NCI-H2107 (cell line): ENCODE results near the gene ZNF816.
"Not testable (repeated sequence)": the region's sequence is repeated elsewhere in the genome, so short reads cannot be mapped to it uniquely, and the experiment has no call there.

Experiments
- DNase-seq: peaks from one replicate; lab custom pipeline; 2025; lab: John Stamatoyannopoulos, UW

ZNF816 gene

DNA sequence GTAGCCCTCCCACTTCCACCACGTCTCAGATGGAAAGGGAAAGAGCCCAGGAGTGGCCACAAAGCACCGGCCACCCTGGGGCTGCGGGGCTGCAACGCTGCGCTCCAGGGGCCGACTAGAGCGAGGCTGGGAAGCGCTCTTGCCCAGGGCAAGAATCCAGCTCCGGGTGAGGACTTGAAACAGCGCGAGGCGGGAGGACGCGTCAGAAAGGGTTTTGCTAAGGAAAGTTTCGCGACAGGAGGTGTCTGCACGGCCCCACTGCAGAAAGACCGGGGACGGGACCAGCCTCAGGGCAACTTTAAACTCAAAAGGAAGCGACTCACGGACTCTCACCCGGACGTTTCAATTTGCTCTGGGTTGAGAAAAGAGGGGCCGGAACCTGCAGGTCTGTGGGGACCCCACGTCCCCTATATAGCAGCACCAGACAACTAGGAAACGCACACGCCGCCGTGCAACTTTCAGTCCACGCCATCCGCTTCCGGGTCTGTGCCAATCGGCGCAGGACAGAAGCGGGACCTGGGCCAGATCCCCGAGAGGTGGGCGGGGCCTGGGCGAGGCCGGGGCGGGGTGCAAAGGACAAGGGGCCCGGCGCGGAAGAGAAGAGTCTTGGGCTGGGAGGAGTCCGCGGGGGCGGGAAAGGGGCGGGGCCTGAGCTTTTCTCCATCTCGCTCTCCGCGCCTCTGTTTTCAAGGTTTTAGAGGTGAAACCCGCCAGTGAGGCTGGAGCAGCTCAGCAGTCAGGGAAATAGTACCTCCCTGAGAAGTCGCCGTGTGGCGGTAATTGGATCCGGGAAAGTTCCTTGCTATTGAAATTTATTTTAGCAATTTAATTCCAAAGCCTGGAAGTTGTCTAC lies at the start of gene ZNF816:
Gene ZNF816, minus strand, starts transcription at position 488 of the 853 bp plus-strand sequence. CDS start 6,792 bp downstream, outside the sequence.
- peak; percentile 62 for DNase-seq

DNA sequence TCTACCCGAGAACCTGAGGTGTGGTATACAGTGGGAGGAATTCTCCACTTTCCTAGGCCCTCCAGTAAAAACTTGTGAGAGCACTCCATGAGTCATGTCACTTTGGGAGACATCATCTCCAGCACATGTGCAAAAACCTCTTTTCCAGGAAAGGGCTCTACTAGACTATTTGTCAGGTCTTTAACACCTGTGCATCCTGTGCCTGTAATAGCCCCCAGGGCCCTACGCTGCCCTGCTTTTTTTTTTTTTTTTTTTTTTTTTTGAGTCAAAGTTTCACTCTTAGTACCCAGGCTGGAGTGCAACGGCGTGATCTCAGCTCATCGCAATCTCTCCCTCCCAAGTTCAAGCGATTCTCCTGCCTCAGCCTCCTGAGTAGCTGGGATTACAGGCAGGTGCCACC lies 49.3 kb upstream of the ZNF816 start:
- no peak for DNase-seq

DNA sequence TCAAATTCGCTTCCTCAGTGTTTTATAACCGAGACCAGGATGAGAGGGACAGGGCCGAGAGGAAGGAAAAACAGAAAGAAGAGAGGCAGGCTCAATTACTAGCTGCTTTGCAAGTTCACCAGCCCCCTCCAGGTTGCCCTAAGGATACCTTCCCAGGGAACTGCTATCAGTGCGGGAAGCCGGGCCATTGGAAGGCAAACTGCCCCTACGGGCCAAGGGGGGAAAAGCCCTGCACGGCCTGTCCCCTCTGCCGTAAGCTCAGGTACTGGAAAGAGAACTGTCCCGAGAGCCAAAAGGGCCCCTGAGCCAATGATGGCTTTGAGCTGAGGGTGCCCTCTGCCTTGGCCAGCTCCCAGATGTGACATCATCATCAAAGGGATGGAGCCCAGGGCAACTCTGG lies 47.8 kb upstream of the ZNF816 start:
- no peak for DNase-seq

DNA sequence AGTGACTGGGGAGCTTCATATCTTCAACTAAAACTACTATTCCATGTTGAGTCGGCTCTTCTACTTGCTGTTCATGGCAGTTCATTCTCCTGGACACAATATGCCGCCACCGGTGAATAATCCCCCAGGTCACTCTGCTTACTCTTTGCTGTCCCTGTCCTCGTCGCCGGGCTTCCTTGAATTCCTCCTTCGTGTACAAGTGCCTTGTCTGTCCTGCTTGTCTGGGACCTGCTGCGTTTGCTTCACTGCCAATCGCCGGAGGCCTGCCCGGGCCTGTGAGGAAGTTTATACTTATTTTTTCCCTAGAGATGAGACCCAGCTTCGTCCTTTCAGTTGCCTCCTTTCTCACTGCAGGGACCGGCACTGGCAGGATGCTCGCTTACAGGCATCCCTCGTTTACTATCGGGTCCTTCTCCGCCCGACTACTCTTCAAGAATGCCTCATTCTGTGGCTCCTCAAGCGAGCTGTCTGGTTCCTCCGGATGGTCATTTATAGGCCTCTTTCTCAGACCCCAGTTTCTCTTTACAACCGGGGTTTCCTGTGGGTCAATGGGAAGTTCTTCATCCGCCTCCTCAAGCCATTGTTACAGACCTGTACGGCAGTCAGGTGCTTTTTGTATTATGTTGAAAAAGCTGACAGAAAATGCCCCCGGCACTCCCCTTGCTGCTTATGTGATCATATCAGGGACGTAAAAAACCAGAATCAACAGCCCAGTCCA lies 45.5 kb upstream of the ZNF816 start:
- DNase-seq: no peak

DNA sequence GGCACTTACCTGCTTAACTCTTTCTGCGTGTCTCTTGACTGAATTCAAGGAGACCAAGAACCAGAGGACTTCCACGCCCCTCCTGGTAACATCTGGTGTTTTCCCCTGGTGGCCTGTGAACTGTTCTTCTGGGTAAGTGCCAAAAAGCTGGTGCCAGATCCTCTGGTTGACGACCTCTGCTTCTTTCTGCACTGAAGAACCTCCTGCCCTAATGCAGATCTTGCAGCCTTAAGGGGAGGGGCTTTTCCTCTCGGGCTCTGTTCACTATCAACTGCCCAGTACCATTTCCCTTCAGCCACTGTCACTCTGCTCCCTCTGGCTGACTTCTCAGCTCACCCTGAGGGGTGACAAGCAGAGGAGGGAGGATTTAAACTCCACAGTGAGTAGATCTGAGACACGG lies 44.9 kb upstream of the ZNF816 start:
- no peak for DNase-seq

DNA sequence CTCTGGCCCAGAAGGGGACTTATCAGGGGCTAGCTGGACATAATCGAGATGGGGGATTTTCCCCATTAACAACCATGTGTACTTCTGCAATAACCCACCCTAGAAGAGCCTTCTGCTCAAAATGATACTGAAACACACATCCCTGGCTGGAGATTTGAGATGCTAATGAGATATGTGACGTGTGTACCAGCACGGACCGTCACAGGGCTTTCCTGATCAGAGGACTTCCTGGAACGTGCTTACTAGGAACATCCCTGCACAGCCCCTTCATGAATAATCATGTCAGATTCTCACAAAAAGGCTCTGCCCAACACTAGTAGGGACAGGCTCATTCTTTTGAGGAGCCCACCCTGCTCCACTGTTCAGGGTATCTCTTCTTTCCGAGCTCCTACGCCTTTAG lies 44.5 kb upstream of the ZNF816 start:
- no peak for DNase-seq

DNA sequence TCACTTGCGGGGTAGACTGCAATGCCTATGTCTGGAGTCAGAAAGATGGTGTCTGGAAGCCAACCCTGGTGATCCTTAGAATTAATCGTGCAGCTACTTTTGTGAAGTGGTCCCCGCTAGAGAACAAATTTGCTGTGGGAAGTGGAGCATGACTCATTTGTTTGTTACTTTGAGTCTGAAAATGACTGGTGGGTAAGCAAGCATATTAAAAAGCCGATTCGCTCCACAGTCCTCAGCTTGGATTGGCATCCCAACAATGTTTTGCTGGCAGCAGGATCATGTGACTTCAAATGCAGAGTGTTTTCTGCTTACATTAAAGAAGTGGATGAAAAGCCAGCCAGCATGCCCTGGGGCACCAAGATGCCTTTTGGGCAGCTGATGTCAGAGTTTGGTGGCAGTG lies 41.6 kb upstream of the ZNF816 start:
- DNase-seq: no peak

DNA sequence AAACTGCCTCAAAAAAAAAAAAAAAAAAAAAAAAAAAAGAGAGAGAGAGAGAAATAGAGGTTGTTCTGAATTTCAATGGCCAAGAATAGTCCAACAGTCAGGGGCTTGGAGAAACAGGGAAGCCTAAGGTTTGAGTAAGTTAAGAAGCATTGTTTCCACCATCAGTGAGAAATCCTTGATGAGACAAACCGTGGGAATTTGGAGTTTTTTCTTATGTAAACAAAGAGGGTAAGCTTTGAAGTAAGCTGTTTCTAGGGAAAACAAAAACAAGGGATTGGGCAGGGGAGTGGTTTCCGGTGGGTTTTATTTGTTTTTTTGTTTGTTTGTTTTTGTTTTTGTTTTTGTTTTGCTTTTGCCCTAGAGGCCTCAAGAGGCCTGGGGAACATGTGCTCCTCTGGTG lies 39.8 kb upstream of the ZNF816 start:
- DNase-seq: no peak

DNA sequence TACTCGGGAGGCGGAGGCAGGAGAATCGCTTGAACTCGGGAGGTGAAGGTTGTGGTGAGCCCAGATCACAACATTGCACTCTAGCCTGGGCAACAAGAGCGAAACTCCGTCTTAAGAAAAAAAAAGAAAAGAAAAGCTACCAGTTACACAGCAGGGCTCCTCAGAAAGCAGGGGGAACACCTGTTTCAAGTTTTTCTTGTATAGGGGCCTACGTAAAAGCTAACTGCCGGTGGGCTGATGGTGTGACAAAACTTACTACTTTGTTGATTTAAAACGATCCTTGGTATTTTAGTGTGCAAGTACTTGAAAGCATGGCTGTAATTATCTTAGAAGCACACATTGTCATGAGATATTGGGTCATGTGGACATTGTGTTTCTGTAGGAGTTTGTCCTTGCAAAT lies 35.3 kb upstream of the ZNF816 start:
- no peak for DNase-seq

DNA sequence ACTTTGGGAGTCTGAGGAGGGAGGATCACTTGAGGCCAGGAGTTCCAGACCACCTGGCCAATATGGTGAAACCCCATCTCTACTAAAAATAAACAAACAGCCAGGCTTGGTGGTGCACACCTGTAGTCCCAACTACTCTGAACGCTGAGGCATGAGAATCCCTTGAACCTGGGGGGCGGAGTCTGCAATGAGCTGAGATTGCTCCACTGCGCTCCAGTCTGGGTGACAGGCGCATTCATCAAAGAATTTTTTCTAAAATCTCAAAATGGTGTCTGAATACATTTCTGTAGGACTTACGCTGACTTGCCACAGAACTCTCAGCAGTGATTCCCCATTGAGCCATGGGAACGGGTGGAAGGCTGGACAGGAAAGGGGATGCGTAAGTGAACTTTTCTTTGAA lies 33.0 kb upstream of the ZNF816 start:
- no peak for DNase-seq

DNA sequence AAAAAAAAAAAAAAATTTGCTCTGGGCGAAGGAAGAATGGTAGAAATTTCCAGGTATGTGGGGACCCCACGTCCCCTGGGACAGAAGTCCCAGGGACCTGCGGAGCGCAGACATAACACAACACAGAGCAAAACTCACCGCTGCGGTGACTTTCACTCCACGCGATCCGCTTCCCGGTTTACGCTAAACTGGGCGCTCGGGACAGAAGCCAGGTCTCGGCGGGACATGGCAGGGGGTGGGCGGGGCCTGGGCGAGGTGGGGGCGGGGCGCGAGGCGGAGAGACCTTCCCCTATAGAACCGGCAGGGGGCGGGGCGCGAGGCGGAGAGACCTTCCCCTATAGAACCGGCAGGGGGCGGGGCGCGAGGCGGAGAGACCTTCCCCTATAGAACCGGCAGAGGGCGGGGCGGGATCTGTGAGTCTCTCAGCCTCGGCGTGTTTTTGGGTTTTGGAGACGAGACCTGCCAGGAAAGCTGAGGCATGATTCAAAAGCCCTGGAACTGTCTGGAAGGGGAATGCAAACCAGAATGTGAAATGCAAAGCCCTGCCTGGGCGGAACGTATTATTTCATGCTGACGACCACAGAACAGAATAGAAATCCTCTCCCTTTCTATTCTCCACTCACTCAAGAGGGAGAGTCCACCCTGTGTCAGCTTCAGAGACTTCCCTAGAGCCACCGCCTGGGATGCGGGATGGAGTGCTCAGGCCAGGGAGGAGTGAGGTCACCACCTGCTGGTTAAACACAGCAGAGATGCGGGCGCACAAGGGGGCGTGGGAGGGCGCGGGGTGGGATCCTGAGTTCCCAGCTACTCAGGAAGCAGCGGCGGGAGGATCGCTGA lies 30.9 kb upstream of the ZNF816 start:
- no peak for DNase-seq

DNA sequence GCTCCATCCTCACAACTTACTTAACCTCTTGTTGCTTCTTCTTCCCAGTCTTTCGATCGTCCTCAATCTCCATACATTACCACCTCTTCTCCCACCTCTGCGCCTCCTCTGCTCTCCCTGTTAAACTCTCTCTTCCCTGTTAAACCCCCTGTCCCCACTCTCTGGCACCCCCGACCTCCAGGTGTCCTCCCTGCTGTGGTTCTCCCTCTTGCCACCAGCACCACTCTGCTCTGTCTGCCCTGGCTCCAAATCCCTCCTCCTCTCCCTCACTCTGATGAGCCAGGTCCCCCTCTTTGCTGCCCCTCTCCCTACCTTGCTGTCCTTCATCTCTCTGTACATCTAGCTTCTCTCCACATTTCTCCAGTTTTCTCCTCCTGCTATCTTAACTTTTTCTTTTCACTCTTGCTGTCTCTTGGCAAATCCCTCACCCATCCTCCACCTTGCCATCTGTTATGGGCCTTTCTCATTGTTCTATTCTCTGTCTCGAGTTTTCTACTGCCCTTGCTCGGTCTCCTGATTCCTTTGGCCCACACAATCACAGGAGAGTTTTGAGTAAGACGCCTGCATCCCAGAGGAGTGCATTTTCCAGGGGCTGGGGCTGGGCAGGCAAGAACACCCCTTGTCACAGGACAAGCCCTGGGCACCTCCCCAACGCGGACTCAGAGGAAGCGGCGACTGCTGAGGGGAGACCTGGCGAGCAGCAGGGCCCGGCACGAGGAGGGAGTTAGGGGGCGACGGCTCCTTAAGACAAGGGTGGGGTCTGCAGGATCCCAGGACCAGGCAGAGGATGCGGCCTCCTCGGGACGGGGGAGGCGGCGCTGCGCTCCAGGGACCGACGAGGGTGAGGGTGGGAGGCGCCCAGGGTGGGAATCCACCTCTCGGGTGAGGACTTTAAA lies 29.7 kb upstream of the ZNF816 start:
- no peak for DNase-seq

DNA sequence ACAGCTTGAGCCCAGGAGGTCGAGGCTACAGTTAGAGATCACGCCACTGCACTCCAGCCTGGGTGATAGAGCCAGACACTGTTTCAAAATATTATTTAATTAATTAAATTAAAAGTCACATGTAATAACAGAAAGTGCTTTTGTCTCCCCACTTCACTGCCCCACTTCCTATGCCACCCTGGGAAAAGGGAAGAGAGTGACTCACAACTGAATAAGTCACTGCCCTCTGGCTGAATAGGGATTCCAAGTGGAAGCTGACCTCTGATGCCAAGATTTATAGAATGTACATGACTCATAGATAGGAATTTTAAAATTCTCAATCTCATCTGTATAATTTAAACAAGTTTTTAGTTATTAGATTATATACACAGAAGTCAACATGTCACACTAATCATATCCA lies 28.8 kb upstream of the ZNF816 start:
- DNase-seq: no peak

DNA sequence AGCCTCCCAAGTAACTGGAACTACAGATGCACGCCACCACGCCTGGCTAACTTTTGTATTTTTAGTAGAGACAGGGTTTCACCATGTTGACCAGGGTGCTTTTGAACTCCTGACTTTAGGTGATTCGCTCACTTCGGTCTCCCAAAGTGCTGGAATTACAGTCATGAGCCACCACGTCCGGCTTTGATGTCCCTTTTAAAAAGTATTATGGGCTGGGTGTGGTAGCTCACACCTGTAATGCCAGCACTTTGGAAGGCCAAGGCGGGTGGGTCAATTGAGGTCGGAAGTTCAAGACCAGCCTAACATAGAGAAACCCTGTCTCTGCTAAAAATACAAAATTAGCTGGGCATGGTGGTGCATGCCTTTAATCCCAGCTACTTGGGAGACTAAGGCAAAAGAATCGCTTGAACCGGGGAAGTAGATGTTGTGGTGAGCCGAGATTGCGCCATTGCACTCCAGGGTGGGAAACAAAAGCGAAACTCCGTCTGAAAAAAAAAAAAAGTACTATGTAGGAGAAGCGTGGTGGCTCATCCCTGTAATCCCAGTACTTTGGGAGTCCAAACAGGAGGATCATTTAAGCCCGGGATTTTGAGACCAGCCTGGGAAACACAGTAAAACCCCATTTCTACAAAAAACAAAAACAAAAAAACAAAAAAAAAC lies 28.2 kb upstream of the ZNF816 start:
- no peak for DNase-seq

DNA sequence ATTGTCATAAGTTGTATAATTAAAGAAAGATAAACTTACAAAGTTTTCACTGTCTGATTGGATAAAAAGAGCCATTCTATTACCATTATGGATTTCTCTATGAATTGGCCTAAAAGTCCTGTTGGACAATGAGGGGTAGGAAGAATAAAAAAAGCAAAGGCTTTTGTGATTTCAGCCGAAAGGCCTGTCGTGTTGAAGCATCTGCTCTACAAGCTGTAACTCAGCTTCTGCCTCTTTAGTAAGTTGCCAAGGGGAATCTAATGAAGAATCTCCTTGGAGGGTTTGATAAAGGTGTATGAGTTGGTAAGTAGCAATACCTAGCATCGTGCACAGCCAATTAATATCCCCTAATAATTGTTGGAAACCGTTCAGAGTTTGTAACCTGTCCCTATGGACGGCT lies 25.8 kb upstream of the ZNF816 start:
- no peak for DNase-seq

DNA sequence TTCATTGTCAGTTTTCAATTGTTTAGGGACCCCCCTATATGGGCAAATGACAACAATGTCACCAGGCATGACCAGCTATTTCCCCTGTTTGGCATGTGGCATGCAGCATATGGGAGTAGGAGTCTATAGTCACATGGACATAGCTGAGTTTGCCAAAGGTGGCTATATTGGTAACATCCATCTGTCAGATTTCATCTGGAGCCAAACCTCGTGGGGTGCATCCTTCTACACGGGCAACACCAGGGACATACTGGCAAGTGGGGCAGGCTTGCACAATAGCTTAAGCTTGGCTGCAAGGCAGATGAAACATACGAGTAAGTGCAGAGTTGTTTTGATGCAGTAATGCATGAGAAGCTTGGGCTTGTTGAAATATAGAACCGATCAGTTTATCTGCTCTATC lies 24.5 kb upstream of the ZNF816 start:
- no peak for DNase-seq

DNA sequence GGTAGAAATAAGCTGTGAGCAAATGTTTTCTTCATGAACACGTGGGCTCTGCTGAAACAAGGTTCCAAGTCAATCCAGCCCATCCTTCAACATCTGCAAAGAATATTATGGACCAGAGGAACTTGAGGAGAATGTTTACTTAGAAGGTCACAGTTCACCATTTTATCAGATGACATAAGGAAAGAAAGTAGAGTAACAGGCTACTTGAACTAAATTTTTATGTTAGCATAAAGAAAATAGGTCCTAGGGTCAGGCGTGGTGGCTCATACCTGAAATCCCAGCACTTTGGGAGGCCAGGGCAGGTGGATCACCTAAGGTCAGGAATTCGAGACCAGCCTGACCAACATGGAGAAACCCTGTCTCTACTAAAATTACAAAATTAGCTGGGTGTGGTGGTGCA lies 20.5 kb upstream of the ZNF816 start:
- not testable (repeated sequence) for DNase-seq

DNA sequence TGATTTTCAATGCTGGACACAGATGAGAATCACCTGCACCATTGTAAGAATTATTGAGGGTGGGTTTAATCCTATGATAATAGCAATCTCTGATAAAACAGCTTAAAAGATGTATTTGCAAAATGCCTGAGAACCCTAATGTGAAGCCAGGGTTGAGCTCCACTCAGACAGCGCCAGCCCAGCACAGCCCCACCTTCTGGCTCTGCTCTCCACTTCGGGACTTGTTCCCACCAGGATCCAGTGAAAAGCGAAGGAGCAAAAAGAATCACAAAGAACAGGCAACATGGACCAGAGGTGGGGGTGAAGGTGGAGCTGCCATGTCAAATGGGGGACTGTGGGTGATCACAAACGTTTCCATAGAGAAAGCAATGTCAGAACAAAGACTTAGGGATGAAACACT lies 18.6 kb upstream of the ZNF816 start:
- no peak for DNase-seq

DNA sequence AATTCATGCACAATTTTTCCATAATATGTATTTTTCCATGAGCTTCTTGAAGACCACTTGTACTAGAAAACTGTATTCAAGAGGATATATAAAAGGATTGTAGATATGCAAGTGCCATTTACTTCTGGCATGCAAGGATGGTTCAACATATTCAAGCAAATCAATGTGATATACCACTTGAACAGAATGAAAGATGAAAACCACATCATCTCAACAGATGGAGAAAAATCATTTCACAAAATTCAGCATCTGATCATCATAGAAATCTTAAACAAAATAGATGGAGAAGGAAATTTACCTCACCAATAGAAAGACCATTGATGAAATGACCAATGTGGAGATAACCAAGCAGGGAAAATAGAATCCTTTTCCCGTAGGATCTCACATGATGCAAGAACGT lies 5.1 kb upstream of the ZNF816 start:
- no peak for DNase-seq

DNA sequence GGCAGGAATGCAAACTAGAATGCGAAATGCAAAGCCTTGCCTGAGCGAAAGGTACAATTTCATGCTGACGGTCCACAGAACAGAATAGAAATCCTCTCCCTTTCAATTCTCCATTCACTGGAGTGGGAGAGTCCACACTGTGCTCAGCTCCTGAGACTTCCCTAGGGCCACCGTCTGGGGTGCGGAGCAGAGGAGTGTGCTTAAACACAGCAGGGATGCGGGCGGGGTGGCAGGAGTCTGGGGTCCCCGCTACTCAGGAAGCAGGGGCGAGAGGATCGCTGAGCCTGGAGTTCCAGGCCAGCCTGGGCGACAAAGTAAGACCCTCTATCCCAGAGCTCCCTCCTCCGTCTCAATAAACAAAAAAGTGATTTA lies 552 bp upstream of the ZNF816 start:
- no peak for DNase-seq

DNA sequence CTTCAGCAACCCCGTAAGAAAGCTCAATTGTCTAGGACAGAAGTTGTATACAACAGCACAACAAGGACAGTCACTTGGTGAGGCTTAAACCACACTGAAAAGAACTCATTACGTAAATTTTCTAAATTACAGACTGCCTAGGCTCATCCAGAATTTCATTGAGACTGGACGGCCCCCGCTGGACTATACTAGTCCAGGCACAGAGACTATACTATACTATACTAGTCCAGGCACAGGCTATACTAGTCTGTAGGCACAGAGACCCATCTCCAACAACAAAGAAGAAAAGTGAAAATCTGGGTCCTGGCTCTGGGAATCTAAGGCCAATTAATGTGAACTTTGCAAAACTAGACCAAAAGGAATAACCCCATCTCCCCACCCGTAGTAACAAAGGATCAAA lies 700 bp downstream of the ZNF816 start:
- DNase-seq: no peak
